Measurements from ENCODE around the gene SERPINE3.

DNA sequence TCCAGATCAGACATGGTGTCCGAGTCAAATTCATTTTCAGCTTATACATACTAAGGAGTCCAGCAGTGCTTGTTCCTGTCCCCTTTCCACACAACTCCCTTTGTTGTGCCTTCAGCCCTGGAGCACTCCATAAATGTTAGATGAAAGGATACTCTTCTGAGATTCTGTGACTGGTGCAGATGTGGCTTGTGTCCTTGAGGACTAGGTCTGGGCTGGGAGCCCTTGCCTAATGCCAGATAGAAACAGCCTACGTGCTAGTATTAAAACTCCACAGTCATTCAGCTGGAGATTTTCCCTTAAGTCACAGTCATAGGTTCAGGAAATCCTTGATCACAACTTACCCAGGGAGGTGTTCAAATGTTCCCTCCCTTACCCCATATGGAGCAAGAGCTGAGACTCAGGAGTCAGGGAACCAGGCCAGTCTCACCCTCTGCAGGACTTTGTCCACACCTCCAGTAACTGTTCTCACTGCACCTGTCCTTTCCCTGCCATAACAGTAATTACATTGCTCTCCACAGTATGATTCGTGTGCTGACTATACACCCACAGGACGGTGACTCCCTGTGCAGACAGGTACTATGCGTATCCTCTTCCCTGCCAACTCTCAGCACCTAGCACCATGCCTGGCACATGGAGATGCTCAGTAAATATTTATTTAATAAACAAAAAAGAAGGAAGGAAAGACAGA is 15.5 kb upstream of the SERPINE3 start:
- TF ChIP-seq CTCF (conservative IDR thresholded peaks at IDR 0.05; ENCODE audit: low read depth in 2 of 2) = no peak
- no peak for TF ChIP-seq POLR2AphosphoS5 (IDR thresholded peaks at IDR 0.05; ENCODE audit: low read depth)
- no peak for TF ChIP-seq EZH2 (IDR thresholded peaks at IDR 0.05; ENCODE audit: low read depth, unreplicated experiment)
- TF ChIP-seq, protein P1, sequence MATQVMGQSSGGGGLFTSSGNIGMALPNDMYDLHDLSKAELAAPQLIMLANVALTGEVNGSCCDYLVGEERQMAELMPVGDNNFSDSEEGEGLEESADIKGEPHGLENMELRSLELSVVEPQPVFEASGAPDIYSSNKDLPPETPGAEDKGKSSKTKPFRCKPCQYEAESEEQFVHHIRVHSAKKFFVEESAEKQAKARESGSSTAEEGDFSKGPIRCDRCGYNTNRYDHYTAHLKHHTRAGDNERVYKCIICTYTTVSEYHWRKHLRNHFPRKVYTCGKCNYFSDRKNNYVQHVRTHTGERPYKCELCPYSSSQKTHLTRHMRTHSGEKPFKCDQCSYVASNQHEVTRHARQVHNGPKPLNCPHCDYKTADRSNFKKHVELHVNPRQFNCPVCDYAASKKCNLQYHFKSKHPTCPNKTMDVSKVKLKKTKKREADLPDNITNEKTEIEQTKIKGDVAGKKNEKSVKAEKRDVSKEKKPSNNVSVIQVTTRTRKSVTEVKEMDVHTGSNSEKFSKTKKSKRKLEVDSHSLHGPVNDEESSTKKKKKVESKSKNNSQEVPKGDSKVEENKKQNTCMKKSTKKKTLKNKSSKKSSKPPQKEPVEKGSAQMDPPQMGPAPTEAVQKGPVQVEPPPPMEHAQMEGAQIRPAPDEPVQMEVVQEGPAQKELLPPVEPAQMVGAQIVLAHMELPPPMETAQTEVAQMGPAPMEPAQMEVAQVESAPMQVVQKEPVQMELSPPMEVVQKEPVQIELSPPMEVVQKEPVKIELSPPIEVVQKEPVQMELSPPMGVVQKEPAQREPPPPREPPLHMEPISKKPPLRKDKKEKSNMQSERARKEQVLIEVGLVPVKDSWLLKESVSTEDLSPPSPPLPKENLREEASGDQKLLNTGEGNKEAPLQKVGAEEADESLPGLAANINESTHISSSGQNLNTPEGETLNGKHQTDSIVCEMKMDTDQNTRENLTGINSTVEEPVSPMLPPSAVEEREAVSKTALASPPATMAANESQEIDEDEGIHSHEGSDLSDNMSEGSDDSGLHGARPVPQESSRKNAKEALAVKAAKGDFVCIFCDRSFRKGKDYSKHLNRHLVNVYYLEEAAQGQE (IDR thresholded peaks at IDR 0.05; ENCODE audit: unreplicated experiment) = no peak
